ENCODE measurements around the gene PSMD7.

GRCh38 chr16:74257061-74257460, 39.6 kb upstream of the PSMD7 start:
- no peak for TF ChIP-seq CTCF (IDR thresholded peaks at IDR 0.05)
- no peak for TF ChIP-seq EZH2phosphoT487 (IDR thresholded peaks at IDR 0.05)
- no peak for TF ChIP-seq EZH2 (IDR thresholded peaks at IDR 0.05)
